HepG2 (cell line): ENCODE results near the gene NTM.

ENCODE experiments used
- CHD2 ChIP-seq: IDR thresholded peaks from 2 replicates; pipeline ENCODE4 v1.6.1; 2011; ENCODE audit warnings: low read depth, low read length, improper control_type of control experiment
- CTCF ChIP-seq: sonication (generic); formaldehyde crosslinking; IDR thresholded peaks from 2 replicates; pipeline ENCODE4 v1.5.0; 2020; ENCODE audit warnings: mild to moderate bottlenecking, missing genetic modification reagents, moderate library complexity
- FOXM1 ChIP-seq: sonication (generic); formaldehyde crosslinking; IDR thresholded peaks from 2 replicates; pipeline ENCODE4 v1.5.0; 2020; ENCODE audit warnings: missing genetic modification reagents
- GPN1 ChIP-seq: sonication (generic); formaldehyde crosslinking; IDR thresholded peaks from 2 replicates; pipeline ENCODE4 v1.5.1; 2020; ENCODE audit warnings: missing genetic modification reagents, borderline replicate concordance
- NRL ChIP-seq: sonication (generic); formaldehyde crosslinking; IDR thresholded peaks from 2 replicates; pipeline ENCODE4 v1.5.0; 2020; ENCODE audit warnings: missing genetic modification reagents, mild to moderate bottlenecking, moderate library complexity, borderline replicate concordance
- PREB ChIP-seq: sonication (generic); formaldehyde crosslinking; IDR thresholded peaks from 2 replicates; pipeline ENCODE4 v1.4.0; 2020; ENCODE audit warnings: missing genetic modification reagents
- STAG1 ChIP-seq: sonication (generic); formaldehyde crosslinking; IDR thresholded peaks from 2 replicates; pipeline ENCODE4 v1.4.0; 2020; ENCODE audit warnings: missing genetic modification reagents
- ZBTB2 ChIP-seq: sonication (generic); formaldehyde crosslinking; IDR thresholded peaks from 2 replicates; pipeline ENCODE4 v1.8.0; 2022; ENCODE audit warnings: low read depth, missing genetic modification reagents
- ZFP91 ChIP-seq: sonication (generic); formaldehyde crosslinking; IDR thresholded peaks from 2 replicates; pipeline ENCODE4 v1.9.0; 2022; ENCODE audit warnings: missing genetic modification reagents, mild to moderate bottlenecking, borderline replicate concordance
- ZNF33A ChIP-seq: sonication (generic); formaldehyde crosslinking; IDR thresholded peaks from 2 replicates; pipeline ENCODE4 v1.5.1; 2020; ENCODE audit warnings: missing genetic modification reagents, mild to moderate bottlenecking, moderate library complexity, borderline replicate concordance
- ZNF777 ChIP-seq: sonication (generic); formaldehyde crosslinking; IDR thresholded peaks from 2 replicates; pipeline ENCODE4 v1.4.0; 2020; ENCODE audit warnings: missing genetic modification reagents

- TF ChIP-seq CTCF (CRISPR knock-in tag) = no peak
- no peak for TF ChIP-seq PREB
- TF ChIP-seq ZNF33A (CRISPR knock-in tag) = no peak
- TF ChIP-seq STAG1 = no peak
- no peak for TF ChIP-seq ZBTB2 (CRISPR knock-in tag)
- no peak for TF ChIP-seq NRL
- no peak for TF ChIP-seq CHD2
- no peak for TF ChIP-seq ZNF777 (CRISPR knock-in tag)
- TF ChIP-seq GPN1 (CRISPR knock-in tag) = no peak
- TF ChIP-seq FOXM1 (CRISPR knock-in tag) = no peak
- no peak for TF ChIP-seq ZFP91
These were observed 611.7 kb downstream of the NTM start for GRCh38 chr11:131982154-131982553.
